Measurements from ENCODE around the gene SCIMP. TPM values are rescaled to one million over a fixed set of nuclear protein-coding genes. Genes with fewer than 3 reads are reported as not detected.

SCIMP gene
- polyA plus RNA-seq, 1 donor (not counting 4 experiments of a cell fraction or from before 2014, with no cell fraction given): not detected

DNA sequence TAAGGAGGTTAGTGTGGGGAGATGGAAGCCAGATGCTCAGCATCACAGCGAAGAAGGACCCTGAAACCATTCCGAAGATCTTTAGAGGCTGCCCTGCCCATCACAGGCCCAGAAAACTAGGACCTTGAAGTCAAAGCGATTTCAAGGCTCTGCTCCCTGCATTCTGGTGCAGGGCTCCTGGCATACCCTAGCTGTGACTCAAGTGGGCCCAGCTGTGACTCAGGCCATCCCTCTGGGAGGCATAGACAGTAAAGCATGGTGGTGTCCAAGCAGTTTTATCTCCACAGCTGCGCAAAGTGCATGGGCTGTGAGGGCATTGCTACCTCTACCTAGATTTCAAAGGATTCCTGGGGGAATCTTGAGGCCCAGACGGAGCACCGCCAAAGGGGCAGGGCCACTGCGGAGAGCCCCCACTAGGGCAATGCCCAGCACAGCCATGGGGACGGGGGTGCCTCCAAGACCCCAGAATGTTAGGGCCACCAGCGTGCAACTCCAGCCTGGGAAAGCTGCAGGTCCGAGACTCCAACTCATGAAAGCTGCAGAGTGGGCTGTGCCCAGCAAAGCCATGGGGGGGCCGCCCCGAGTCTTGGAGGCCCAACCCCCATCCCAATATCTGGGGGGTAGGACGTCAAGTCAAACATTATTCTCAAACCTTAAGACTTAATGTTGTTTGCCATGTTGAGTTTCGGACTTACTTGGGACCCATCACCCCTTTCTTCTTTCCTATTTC lies 31.3 kb downstream of the SCIMP start:
- no peak overlapping the region for H3K4me2 ChIP-seq (ENCODE audit: control insufficient read depth, extremely low read depth, insufficient read depth, low read depth, low read length)
- no peak for FAIRE-seq
- dilution Hi-C loops (cut with MboI; ENCODE audit: extremely low pct_ligation_motif_present, low sequenced_read_pairs): no loop called here

DNA sequence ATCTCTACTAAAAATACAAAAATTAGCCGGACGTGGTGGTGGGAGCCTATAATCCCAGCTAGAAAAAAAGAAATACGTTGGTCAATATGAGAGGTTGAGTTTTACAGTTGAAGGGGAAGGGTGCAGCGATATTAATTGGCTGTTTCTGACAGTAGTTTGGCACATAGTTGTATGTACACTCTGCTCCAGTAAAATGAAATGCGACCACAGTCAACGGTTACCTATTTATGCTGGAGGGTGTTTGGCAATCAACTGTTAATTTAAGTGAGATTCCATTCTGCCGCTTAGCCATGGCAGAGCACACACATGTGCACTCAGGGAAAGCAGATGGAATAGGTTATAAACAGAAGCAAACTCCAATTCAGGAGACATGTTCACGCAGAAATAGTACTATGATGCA lies 33.6 kb downstream of the SCIMP start:
- no peak overlapping the region for H3K27ac ChIP-seq (ENCODE audit: control insufficient read depth, insufficient read depth, low read length)
- no peaks in the 10 kb centered on the region for H3K4me1 ChIP-seq (ENCODE audit: control insufficient read depth, extremely low read depth, insufficient read depth, low read length)
- dilution Hi-C loops (cut with MboI; ENCODE audit: extremely low pct_ligation_motif_present, low sequenced_read_pairs): no loop called here
- H3K9ac ChIP-seq (ENCODE audit: control insufficient read depth, extremely low read depth, insufficient read depth, low read length): no peak overlapping the region
- no peaks in the 10 kb centered on the region for H3K9me1 ChIP-seq (ENCODE audit: control insufficient read depth, extremely low read depth, insufficient read depth, low read length)
- no peak overlapping the region for H3K4me3 ChIP-seq (ENCODE audit: control insufficient read depth in 2 of 3, extremely low read depth in 1 of 3, insufficient read depth in 2 of 3, low read depth in 1 of 3, low read length in 3 of 3)
- no peaks in the 10 kb centered on the region for H3K27me3 ChIP-seq (ENCODE audit: control insufficient read depth, extremely low read depth, insufficient read depth, low read length)
- H4K20me1 ChIP-seq (ENCODE audit: control insufficient read depth, extremely low read depth, insufficient read depth, low read length): no peaks in the 10 kb centered on the region
- no peaks in the 10 kb centered on the region for H3K36me3 ChIP-seq (ENCODE audit: control insufficient read depth in 2 of 2, extremely low read depth in 1 of 2, insufficient read depth in 2 of 2, low read length in 2 of 2)
- H2AFZ ChIP-seq (ENCODE audit: control insufficient read depth, low read length): no peak overlapping the region
- TF ChIP-seq, protein P1, sequence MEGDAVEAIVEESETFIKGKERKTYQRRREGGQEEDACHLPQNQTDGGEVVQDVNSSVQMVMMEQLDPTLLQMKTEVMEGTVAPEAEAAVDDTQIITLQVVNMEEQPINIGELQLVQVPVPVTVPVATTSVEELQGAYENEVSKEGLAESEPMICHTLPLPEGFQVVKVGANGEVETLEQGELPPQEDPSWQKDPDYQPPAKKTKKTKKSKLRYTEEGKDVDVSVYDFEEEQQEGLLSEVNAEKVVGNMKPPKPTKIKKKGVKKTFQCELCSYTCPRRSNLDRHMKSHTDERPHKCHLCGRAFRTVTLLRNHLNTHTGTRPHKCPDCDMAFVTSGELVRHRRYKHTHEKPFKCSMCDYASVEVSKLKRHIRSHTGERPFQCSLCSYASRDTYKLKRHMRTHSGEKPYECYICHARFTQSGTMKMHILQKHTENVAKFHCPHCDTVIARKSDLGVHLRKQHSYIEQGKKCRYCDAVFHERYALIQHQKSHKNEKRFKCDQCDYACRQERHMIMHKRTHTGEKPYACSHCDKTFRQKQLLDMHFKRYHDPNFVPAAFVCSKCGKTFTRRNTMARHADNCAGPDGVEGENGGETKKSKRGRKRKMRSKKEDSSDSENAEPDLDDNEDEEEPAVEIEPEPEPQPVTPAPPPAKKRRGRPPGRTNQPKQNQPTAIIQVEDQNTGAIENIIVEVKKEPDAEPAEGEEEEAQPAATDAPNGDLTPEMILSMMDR (optimal IDR thresholded peaks at IDR 0.05 in 1 of 3, IDR thresholded peaks at IDR 0.05 in 1 of 3, conservative IDR thresholded peaks at IDR 0.05 in 1 of 3; ENCODE audit: extremely low read depth in 1 of 3, insufficient read depth in 2 of 3, low read length in 3 of 3): no peak
- TF ChIP-seq EZH2 (IDR thresholded peaks at IDR 0.05; ENCODE audit: low read length): no peak
- FAIRE-seq: no peak
- DNase-seq (ENCODE audit: low read depth, low spot score): no peak
- no peaks in the 10 kb centered on the region for H3K9me3 ChIP-seq (ENCODE audit: control insufficient read depth, low read depth, low read length)
- H3K4me2 ChIP-seq (ENCODE audit: control insufficient read depth, extremely low read depth, insufficient read depth, low read depth, low read length): no peak overlapping the region
- no peaks in the 10 kb centered on the region for H3K79me2 ChIP-seq (ENCODE audit: control insufficient read depth, insufficient read depth, low read length)

More for the DNA sequence above, 31.3 kb downstream of the SCIMP start:
- no peak for DNase-seq (ENCODE audit: low read depth, low spot score)
- Histone ChIP-seq H3K4me3 (ENCODE audit: control insufficient read depth in 2 of 3, extremely low read depth in 1 of 3, insufficient read depth in 2 of 3, low read depth in 1 of 3, low read length in 3 of 3) (no peak overlapping the region), H3K9ac (ENCODE audit: control insufficient read depth, extremely low read depth, insufficient read depth, low read length) (no peak overlapping the region), H4K20me1 (ENCODE audit: control insufficient read depth, extremely low read depth, insufficient read depth, low read length) (no peaks in the 10 kb centered on the region), H3K9me1 (ENCODE audit: control insufficient read depth, extremely low read depth, insufficient read depth, low read length) (no peaks in the 10 kb centered on the region), H3K36me3 (ENCODE audit: control insufficient read depth in 2 of 2, extremely low read depth in 1 of 2, insufficient read depth in 2 of 2, low read length in 2 of 2) (no peaks in the 10 kb centered on the region), H3K27ac (ENCODE audit: control insufficient read depth, insufficient read depth, low read length) (no peak overlapping the region), H2AFZ (ENCODE audit: control insufficient read depth, low read length) (no peak overlapping the region), H3K27me3 (ENCODE audit: control insufficient read depth, extremely low read depth, insufficient read depth, low read length) (no peaks in the 10 kb centered on the region), H3K79me2 (ENCODE audit: control insufficient read depth, insufficient read depth, low read length) (no peaks in the 10 kb centered on the region), H3K4me1 (ENCODE audit: control insufficient read depth, extremely low read depth, insufficient read depth, low read length) (no peaks in the 10 kb centered on the region), H3K9me3 (ENCODE audit: control insufficient read depth, low read depth, low read length) (no peaks in the 10 kb centered on the region)
- TF ChIP-seq, protein P1 (optimal IDR thresholded peaks at IDR 0.05 in 1 of 3, IDR thresholded peaks at IDR 0.05 in 1 of 3, conservative IDR thresholded peaks at IDR 0.05 in 1 of 3; ENCODE audit: extremely low read depth in 1 of 3, insufficient read depth in 2 of 3, low read length in 3 of 3): no peak
- TF ChIP-seq EZH2 (IDR thresholded peaks at IDR 0.05; ENCODE audit: low read length): no peak
